Measurements from ENCODE around the gene PHYKPL.
A peak's percentile ranks its signal among the peaks of the same experiment; 100 is the strongest.
"Not testable (repeated sequence)": the region's sequence is repeated elsewhere in the genome, so short reads cannot be mapped to it uniquely, and the experiment has no call there.

Gene PHYKPL

GRCh38 chr5:178206166-178207101 lies 26.2 kb downstream of the PHYKPL start:
- no peak for ATAC-seq

DNA sequence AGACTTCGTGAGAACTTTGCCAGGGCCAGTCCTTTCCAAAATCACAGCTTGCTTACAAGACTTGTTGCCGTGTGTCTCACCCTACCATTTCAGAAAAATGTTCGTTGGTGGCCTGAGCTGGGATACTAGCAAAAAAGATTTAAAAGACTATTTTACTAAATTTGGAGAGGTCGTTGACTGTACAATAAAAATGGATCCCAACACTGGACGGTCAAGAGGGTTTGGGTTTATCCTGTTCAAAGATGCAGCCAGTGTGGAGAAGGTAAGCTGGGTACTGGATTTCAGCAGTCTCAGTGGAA lies 26.9 kb downstream of the PHYKPL start:
- no peak for ATAC-seq

GRCh38 chr5:178204935-178205748 lies 27.5 kb downstream of the PHYKPL start:
- ATAC-seq, result peak; percentile 40 to 47

- ATAC-seq, result peak; percentile 87 to 88
These were observed 28.2 kb downstream of the PHYKPL start, which contains the start of gene HNRNPAB for GRCh38 chr5:178204182-178204934. Gene HNRNPAB (plus strand): TSS chr5:178204533. CDS start chr5:178204838, 305 bp downstream.

DNA sequence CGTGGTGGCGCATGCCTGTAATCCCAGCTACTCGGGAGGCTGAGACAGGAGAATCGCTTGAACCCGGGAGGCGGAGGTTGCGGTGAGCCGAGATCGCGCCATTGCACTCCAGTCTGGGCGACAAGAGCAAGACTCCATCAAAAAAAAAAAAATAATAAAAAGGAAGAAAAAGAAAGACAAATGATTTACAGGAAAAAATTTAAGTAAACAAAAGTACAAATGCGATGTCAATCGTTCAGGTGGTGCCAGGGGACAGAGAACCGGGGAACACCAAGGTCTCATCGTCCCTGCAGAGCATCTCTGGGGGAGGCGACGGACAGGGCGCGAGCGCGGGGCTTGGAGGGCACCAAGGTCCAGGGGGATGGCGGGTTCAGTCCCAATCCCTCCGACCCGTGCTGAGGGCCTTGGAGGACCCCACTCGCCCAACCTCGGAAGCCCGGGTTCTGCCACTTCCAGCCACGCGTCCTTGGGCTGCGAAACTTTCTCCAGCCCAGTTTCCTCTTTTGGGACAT lies 28.9 kb downstream of the PHYKPL start:
- peak in 1 of 2 donors; percentile 9 for ATAC-seq

GRCh38 chr5:178202541-178202940 lies 30.1 kb downstream of the PHYKPL start:
- ATAC-seq, result no peak

DNA sequence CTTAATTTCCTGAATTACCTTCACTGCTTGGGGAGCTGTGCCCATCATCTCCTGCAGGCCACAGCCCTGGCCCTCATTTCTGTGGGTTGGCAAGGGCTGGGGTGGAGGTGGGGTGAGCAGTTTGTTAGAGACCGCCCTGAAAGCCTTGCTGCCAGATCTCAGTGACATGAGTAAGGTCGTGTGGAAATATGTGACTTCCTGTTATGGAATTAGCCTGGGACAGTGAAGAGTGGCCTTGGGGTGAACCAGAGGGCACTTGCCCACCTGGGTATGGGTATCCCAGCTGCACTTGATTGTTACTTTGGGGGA lies 30.7 kb downstream of the PHYKPL start:
- ATAC-seq, result no peak

DNA sequence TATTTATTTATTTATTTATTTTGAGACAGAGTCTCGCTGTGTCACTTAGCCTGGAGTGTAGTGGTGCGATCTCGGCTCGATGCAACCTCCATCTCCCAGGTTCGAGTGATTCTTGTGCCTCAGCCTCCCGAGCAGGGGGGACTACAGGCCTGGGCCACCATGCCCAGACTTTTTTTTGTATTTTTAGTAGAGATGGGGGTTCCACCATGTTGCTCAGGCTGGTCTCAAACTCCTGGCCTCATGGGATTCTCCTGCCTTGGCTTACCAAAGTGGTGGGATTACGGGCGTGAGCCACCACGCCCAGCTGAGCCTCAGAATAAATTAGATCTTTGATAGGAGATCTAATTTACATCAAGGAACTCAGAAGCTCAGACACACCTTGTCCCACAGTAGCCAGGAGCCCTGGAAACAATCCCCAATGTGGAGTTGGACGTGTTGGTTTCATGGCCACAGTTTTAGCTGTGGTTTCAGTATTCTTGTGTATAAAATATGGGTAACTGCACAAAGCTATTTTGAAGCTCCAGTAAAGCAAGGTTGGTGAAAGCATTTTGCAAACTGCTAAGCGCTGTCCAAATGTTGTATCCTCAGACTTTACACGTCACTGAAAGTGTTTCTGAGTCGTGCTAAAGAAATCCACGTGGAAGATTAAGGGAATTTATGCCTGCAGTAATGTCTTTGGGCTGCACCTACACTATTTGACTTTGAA lies 31.2 kb downstream of the PHYKPL start:
- no peak for ATAC-seq

DNA sequence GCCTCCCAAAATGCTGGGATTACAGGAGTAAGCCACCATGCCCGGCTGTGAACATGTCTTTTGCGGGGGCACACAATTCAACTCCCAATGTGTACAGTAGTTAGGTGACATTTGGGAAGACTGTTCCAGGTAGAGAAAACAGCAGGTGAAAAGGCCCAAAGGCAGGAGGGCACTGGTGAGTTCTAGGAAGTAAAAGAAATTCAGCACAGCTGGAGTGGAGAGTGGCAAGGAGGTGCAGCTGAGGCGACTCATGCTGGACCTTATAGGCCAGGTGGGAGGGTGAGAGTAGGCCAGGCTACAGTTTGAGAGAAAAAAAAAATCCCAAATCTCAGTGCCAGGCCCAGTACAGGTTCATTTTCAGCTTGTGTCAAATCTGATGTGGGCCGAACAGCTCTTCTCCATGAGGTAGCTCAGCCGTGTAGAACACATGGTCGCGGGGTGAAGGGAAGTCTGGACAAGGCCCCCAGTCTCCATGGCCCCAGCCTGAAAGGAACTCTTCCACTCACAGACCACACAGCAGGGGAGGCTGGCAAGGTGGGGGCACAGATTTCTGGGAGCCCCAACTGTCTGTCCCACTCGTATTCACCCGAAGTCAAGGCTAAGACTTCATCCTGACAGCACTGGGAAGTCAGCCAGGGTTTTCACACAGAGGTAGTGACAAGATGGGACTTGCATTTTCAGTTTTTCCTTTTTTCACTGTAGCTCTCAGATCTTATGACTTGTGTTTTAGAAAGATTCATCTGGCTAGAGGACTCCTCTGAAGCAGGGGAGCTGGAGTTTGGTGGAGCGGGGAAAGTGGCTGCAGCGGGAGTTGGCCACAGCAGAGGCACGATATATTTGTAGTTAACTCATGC lies 32.8 kb downstream of the PHYKPL start:
- ATAC-seq, result no peak

- ATAC-seq, result no peak
These were observed 33.9 kb downstream of the PHYKPL start for GRCh38 chr5:178198706-178199105.

DNA sequence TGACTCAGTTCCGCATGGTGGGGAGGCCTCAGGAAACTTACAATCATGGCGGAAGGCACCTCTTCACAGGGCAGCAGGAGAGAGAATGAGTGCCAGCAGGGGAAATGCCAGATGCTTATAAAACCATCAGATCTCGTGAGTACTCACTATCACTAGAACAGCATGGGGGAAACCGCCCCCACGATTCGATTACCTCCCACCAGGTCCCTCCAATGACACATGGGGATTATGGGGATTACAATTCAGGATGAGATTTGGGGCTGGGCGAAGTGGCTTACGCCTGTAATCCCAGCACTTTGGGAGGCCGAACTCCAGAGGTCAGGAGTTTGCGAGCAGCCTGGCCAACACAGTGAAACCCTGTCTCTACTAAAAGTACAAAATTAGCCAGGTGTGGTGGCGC lies 34.5 kb downstream of the PHYKPL start:
- not testable (repeated sequence) for ATAC-seq

DNA sequence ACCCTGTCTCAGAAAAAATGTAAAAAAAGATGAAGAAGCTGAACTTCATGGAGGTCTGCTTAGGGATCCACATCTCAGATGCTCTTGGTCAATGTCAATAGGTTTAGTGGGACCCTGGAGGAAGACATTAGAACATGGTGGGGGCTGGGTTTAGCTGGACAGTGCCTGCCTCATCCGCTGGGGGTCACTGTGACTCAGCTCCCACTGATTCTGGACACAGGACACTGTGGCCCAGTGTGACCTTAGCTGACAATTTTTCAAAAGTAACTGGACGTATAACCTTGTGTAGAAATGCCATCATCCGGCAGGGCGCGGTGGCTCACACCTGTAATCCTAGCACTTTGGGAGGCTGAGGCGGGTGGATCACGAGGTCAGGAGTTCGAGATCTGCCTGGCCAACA lies 35.6 kb downstream of the PHYKPL start:
- no peak for ATAC-seq

DNA sequence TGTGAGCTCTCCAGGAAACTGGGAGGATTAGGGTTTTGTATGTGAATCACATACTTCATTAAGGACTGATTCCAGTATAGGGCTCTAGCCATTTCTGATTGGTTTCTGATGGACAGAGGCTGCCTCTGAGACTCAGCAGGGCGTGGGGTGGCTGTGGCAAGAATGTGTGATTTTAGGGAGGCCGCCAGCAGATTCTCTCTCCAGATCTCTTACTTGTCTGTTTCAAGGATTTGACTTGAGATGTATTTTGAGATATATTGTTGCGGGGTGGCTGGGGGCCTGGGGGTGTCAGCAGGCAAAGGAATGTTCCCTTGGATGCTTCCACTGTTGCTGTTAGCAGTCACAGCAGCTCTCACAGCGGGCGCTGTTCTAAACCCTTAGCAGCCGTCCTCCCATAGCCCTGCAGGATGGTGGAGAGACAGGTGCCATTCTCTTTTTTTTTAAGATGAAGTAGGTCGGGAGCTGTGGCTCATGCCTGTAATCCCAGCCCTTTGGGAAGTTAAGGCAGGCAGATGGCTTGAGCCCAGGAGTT lies 36.3 kb downstream of the PHYKPL start:
- no peak for ATAC-seq

DNA sequence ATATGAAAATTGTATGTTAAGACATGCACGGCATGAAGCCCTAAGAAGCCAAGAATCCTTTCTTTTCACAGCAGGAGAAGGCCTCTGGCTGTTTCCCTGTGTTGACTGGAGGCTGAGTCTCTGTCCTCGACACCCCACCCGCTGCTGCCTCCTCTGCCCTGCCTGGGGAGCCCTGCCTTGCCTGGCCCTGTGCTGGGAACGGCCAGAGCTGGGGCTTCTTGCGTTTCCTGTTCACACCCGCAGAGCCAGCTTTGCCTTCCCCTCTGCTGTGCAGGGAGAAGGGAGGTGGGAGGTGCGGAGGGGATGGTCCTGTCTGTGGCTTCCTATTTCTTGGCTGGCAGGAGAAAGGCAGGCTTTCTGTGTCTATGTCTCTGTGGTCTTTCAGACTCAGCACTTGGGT lies 38.6 kb downstream of the PHYKPL start:
- ATAC-seq, result no peak

DNA sequence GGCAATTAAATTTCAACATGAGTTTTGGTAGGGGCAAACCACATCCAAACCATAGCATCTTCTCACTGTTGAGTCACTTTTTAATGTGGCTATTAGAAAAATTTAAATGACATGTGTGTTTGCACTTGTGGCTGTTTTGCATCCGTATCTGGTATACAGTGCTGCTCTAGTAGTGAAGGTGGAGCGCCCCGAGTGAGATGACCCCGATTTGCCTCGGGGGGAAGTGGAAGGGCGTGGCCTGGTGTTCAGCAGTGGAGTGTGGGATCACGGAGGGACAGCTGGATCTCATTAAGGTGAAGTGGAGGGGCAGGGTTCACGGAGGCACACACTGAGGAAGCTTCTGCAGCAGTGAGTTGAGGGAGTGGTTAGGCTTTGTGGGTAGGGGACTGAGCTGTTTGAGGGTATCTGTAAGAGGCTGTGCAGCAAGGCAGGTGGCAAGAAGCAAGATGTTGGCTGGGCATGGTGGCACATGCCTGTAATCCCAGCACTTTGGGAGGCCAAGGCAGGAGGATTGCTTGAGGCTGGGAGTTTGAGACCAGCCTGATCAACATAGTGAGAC lies 39.3 kb downstream of the PHYKPL start:
- ATAC-seq, result no peak

DNA sequence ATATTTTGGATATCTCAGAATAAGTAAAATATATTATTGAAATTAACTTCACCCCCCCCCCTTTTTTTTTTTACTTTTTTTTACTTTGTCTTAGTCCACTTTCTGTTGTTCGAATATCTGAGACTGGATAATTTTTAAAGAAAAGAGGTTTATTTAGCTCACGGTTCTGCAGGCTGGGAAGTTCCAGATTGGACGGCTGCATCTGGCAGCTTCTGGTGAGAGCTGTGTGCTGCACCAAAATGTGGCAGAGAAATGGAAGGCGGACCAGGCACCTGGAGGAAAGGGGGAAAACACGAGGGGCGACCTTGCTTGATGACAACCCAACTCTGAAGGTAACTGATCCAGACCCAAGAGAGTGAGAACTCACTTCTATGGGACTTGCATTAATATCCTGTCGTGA lies 39.8 kb downstream of the PHYKPL start:
- no peak for ATAC-seq

GRCh38 chr5:178192244-178192643 lies 40.4 kb downstream of the PHYKPL start:
- ATAC-seq, result no peak

GRCh38 chr5:178191661-178192060 lies 40.9 kb downstream of the PHYKPL start:
- ATAC-seq, result no peak

- ATAC-seq, result no peak
These were observed 43.2 kb downstream of the PHYKPL start for GRCh38 chr5:178189433-178189832.

- ATAC-seq, result no peak
These were observed 45.6 kb downstream of the PHYKPL start, which contains the start of gene GMCL2 for GRCh38 chr5:178187014-178187413. Gene GMCL2 (minus strand): TSS chr5:178187371. CDS start chr5:178187299, 72 bp downstream.

DNA sequence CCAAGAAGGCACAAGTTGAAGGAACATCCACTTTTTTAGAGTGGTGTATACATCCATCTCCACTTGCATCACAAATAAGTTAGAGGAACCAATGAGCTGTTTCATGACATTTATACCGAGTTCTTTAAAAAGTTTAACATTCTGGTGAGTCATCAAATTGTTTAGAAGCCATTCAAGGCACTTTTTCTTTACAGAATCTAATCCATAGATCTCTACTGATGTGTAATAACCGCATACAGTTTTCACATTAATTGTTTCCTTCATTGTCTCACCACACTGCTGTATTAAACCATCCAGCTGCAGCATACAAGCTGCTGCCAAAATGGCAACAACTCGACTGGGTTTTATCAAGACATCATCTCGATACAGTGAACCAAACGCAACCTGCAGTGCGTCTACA lies 46.2 kb downstream of the PHYKPL start:
- peak in 1 of 2 donors; percentile 60 for ATAC-seq
